SK-N-SH (cell line): ENCODE results near the gene GJB2. TPM values are rescaled to one million over a fixed set of nuclear protein-coding genes. Genes with fewer than 3 reads are reported as not detected.

ENCODE experiments used
- CTCF ChIA-PET: fragments of 300-600, 350-600 bp; formaldehyde crosslinking; extraction: SDS; loops from one replicate; lab custom pipeline; 2021; lab: Yijun Ruan, JAX
- POLR2A ChIA-PET: fragments of 350-600 bp; sonication (Branson Sonifier 250); formaldehyde crosslinking; extraction: SDS; loops from one replicate; lab custom pipeline; 2020; ENCODE audit warnings: antibody characterized with exemption, inconsistent platforms; lab: Yijun Ruan, JAX
- DNase-seq: peaks from one replicate; pipeline ENCODE4 v3.0.0; 2012
- H2AFZ ChIP-seq: fragments of 200-600 bp; sonication (generic); 2 replicates; pipeline ENCODE4 v1.8.1; 2016; ENCODE audit warnings: antibody characterized with exemption, mild to moderate bottlenecking, low read depth
- H3F3A ChIP-seq: fragments of 200-600 bp; sonication (generic); replicated peaks from 2 replicates; pipeline ENCODE3; 2016; ENCODE audit warnings: antibody characterized with exemption, mild to moderate bottlenecking; ENCODE audit not compliant: insufficient read depth
- H3K27ac ChIP-seq, 2 experiments: fragments of 200-500 bp in 1 of 2; fragments of 200-600 bp in 1 of 2; sonication (Bioruptor generic) in 1 of 2; sonication (generic), shearing (Covaris generic) in 1 of 2; 2 replicates each; pipeline versions ENCODE4 v1.5.1 to v1.6.1; 2014 to 2016; ENCODE audit warnings: low read depth in 2 of 2, inconsistent platforms in 1 of 2, low read length in 1 of 2, mild to moderate bottlenecking in 1 of 2, mixed read lengths in 1 of 2
- H3K27me3 ChIP-seq: fragments of 200-600 bp; sonication (generic), shearing (Covaris generic); 2 replicates; pipeline ENCODE4 v1.6.1; 2016; ENCODE audit warnings: mixed run types; ENCODE audit not compliant: insufficient read depth
- H3K36me3 ChIP-seq, 2 experiments: fragments of 200-500 bp in 1 of 2; fragments of 200-600 bp in 1 of 2; sonication (Bioruptor generic) in 1 of 2; sonication (generic) in 1 of 2; replicated peaks in 1 of 2; 2 replicates each; pipeline versions ENCODE3 to v1.5.1; 2014 to 2016; ENCODE audit warnings: low read length in 1 of 2, mild to moderate bottlenecking in 1 of 2; ENCODE audit not compliant: insufficient read depth in 2 of 2, control insufficient read depth in 1 of 2
- H3K4me1 ChIP-seq, 2 experiments: fragments of 200-500 bp in 1 of 2; fragments of 200-600 bp in 1 of 2; sonication (Bioruptor generic) in 1 of 2; sonication (generic), shearing (Covaris generic) in 1 of 2; 2 replicates each; pipeline versions ENCODE4 v1.5.1 to v1.6.1; 2014 to 2016; ENCODE audit warnings: low read depth in 1 of 2, low read length in 1 of 2, mixed run types in 1 of 2; ENCODE audit not compliant: insufficient read depth in 2 of 2, control insufficient read depth in 1 of 2
- H3K4me2 ChIP-seq: fragments of 200-600 bp; sonication (generic), shearing (Covaris generic); 2 replicates; pipeline ENCODE4 v1.6.1; 2017; ENCODE audit warnings: mixed run types
- H3K4me3 ChIP-seq, 2 experiments: fragments of 200-500 bp in 1 of 2; fragments of 200-600 bp in 1 of 2; sonication (Bioruptor generic) in 1 of 2; sonication (generic), shearing (Covaris generic) in 1 of 2; 2 replicates each; pipeline versions ENCODE4 v1.5.1 to v1.8.1; 2014 to 2016; ENCODE audit warnings: low read depth in 2 of 2, inconsistent platforms in 1 of 2, low read length in 1 of 2, mild to moderate bottlenecking in 1 of 2, mixed read lengths in 1 of 2, moderate library complexity in 1 of 2
- H3K79me2 ChIP-seq: fragments of 200-600 bp; sonication (generic); 2 replicates; pipeline ENCODE4 v1.8.1; 2017; ENCODE audit warnings: mild to moderate bottlenecking; ENCODE audit not compliant: insufficient read depth
- H3K9ac ChIP-seq: fragments of 200-600 bp; sonication (generic); 2 replicates; pipeline ENCODE4 v1.6.1; 2017; ENCODE audit warnings: mixed run types
- H3K9me2 ChIP-seq: fragments of 200-600 bp; sonication (generic); 2 replicates; pipeline ENCODE4 v1.6.1; 2017; ENCODE audit warnings: mixed run types
- H3K9me3 ChIP-seq: fragments of 200-600 bp; sonication (generic); 2 replicates; pipeline ENCODE4 v1.6.1; 2017; ENCODE audit warnings: mixed run types, mild to moderate bottlenecking, moderate library complexity
- H4K20me1 ChIP-seq: fragments of 200-600 bp; sonication (generic); 2 replicates; pipeline ENCODE4 v1.6.1; 2017; ENCODE audit warnings: mild to moderate bottlenecking, mixed run types; ENCODE audit not compliant: insufficient read depth
- CHD2 ChIP-seq: fragments of 150-350 bp; IDR thresholded peaks from 2 replicates; pipeline ENCODE4 v1.6.1; 2018; ENCODE audit warnings: low read length; ENCODE audit not compliant: partially characterized antibody
- ELF1 ChIP-seq: IDR thresholded peaks from 2 replicates; pipeline ENCODE4 v1.4.0; 2012
- EP300 ChIP-seq, 2 experiments: IDR thresholded peaks; 2 replicates each; pipeline versions ENCODE4 v1.4.0 to v1.6.1; 2012; ENCODE audit warnings: borderline replicate concordance in 1 of 2, low read depth in 1 of 2, low read length in 1 of 2
- EZH2phosphoT487 ChIP-seq: fragments of 200-600 bp; sonication (generic); IDR thresholded peaks from 2 replicates; pipeline ENCODE4 v1.6.1; 2017; ENCODE audit warnings: low read depth, mixed run types, mild to moderate bottlenecking, antibody characterized with exemption, moderate library complexity, borderline replicate concordance
- FOXJ3 ChIP-seq: sonication (generic); formaldehyde crosslinking; IDR thresholded peaks from 2 replicates; pipeline ENCODE4 v1.5.1; 2020; ENCODE audit warnings: mild to moderate bottlenecking, missing genetic modification reagents
- GABPA ChIP-seq: IDR thresholded peaks from 2 replicates; pipeline ENCODE4 v1.4.0; 2012; ENCODE audit warnings: low read depth, mild to moderate bottlenecking
- RXRA ChIP-seq: IDR thresholded peaks from 2 replicates; pipeline ENCODE4 v1.4.0; 2012; ENCODE audit warnings: low read depth, mild to moderate bottlenecking, borderline replicate concordance
- TAF1 ChIP-seq: IDR thresholded peaks from 2 replicates; pipeline ENCODE4 v1.6.1; 2012; ENCODE audit warnings: low read depth, mild to moderate bottlenecking, low read length, moderate library complexity, borderline replicate concordance
- TEAD4 ChIP-seq: IDR thresholded peaks from 2 replicates; pipeline ENCODE4 v1.4.0; 2012; ENCODE audit warnings: mild to moderate bottlenecking, borderline replicate concordance; ENCODE audit not compliant: insufficient read depth
- ZBTB33 ChIP-seq: IDR thresholded peaks from 2 replicates; pipeline ENCODE4 v1.4.0; 2012; ENCODE audit warnings: low read depth, borderline replicate concordance
- WGBS: methylation state at CpG from one replicate; pipeline ENCODE4 v1.1.6; 2017; ENCODE audit warnings: low lambda C conversion rate; 5-methylcytosine and 5-hydroxymethylcytosine counted together
- polyA plus RNA-seq, 3 experiments: library from polyadenylated mRNA; depleted of rRNA; stranded (reverse); fragments of >200 nt; gene quantifications; 2 replicates each; pipeline ENCODE4 v1.2.3, GENCODE V29; 2012

GJB2 gene
- polyA plus RNA-seq, 1 of the 3 experiments (the other 2 are of a cell fraction): not detected

GRCh38 chr13:20142023-20142926 is 50.5 kb downstream of the GJB2 start:
- Histone ChIP-seq H3K9ac (no peak overlapping the region), H3K9me3 (no peaks in the 10 kb centered on the region), H3K4me1 (peaks cover 0 to 4% of the 10 kb centered on the region in 2 experiments; a peak in 1 of 4 replicates), H3K79me2 (no peaks in the 10 kb centered on the region), H3K4me3 (no peak overlapping the region; a peak in 1 of 4 replicates), H3K9me2 (no peaks in the 10 kb centered on the region), H3F3A (no peaks in the 10 kb centered on the region), H3K27me3 (peaks cover 90% of the 10 kb centered on the region)
- CTCF ChIA-PET: interaction anchor here (1.1 to 3.3 kb wide), 6 partner anchors 10 to 20 kb away, joined by 3 to 14 read pairs (median 4); partner anchors contain the start of gene GJA3
- TF ChIP-seq TAF1 (no peak), TEAD4 (no peak), ELF1 (no peak), EZH2phosphoT487 (peak; percentile 84; the same call in 1 of the 2 replicates)
- TF ChIP-seq, all 33 proteins: peak for 1
- DNase-seq: peak; percentile 48
- POLR2A ChIA-PET: no interaction called here
- Histone ChIP-seq H4K20me1 (no peaks in the 10 kb centered on the region), H3K36me3 (no peaks in the 10 kb centered on the region), H3K4me2 (peak overlapping the region; percentile 19), H2AFZ (no peak overlapping the region), H3K27ac (no peak overlapping the region)
- WGBS: 7% methylated on average over 25 of the region's 84 CpGs

GRCh38 chr13:20141238-20142022 is 51.3 kb downstream of the GJB2 start:
- CTCF ChIA-PET: interaction anchor here (1.1 to 3.3 kb wide), 4 partner anchors 13 to 55 kb away, joined by 3 to 14 read pairs (median 4); partner anchors contain the start of gene GJA3

More at GRCh38 chr13:20141238-20142022, 51.3 kb downstream of the GJB2 start:
- no peaks in the 10 kb centered on the region for H3K9me2 ChIP-seq
- peaks cover 0 to 6% of the 10 kb centered on the region in 2 experiments; a peak in 1 of 4 replicates for H3K4me1 ChIP-seq
- no peaks in the 10 kb centered on the region for H4K20me1 ChIP-seq
- peak overlapping the region; percentile 19 for H3K4me2 ChIP-seq
- TF ChIP-seq ZBTB33 (no peak), EP300 (IDR thresholded peaks at IDR 0.05; ENCODE audit: borderline replicate concordance in 1 of 2, low read depth in 1 of 2, low read length in 1 of 2) (no peak), GABPA (no peak), FOXJ3 (CRISPR knock-in tag) (no peak), CHD2 (no peak), RXRA (no peak), TAF1 (no peak)
- no peaks in the 10 kb centered on the region for H3F3A ChIP-seq
- no peak overlapping the region for H3K27ac ChIP-seq
- POLR2A ChIA-PET: no interaction called here
- no peaks in the 10 kb centered on the region for H3K79me2 ChIP-seq
- H3K27me3 ChIP-seq: peaks cover 86% of the 10 kb centered on the region
- H3K9me3 ChIP-seq: no peaks in the 10 kb centered on the region
- H2AFZ ChIP-seq: no peak overlapping the region
- no peak overlapping the region; a peak in 1 of 4 replicates for H3K4me3 ChIP-seq
- WGBS: 24% methylated on average over 11 of the region's 14 CpGs
- no peak overlapping the region for H3K9ac ChIP-seq
- DNase-seq: no peak
- no peaks in the 10 kb centered on the region for H3K36me3 ChIP-seq
